ENCODE results near the gene JAK3.

The JAK3 gene

DNA sequence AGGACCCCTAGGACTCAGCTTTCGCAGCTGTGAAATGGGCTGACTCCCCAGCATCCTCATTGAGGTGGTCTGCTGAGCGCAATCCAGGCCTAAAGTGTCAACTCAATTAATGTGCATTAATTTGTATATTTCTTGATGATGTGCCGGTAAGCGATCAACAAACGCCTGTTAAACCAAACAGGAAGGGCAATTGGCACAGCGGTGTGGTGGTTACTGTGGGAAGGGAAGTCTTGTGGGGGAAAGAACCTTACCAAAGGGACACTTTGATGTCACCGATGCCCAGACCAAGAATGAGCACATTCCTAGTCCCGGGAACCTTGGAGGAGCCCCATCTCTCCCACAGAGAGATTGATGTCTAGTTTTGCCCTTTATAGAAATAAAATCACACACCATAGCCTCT lies 1.6 kb downstream of the JAK3 start:
- H4K20me1 ChIP-seq (ENCODE audit: insufficient read depth) = no peaks in the 10 kb centered on the region
- no peak overlapping the region for H3K4me2 ChIP-seq
- H3K27ac ChIP-seq = no peak overlapping the region
- H3K27me3 ChIP-seq (ENCODE audit: insufficient read depth, low read depth) = no peaks in the 10 kb centered on the region
- H3K4me3 ChIP-seq (IDR thresholded peaks at IDR 0.05; ENCODE audit: insufficient read depth, low read depth, low read length) = no peak overlapping the region
- TF ChIP-seq, protein P1, sequence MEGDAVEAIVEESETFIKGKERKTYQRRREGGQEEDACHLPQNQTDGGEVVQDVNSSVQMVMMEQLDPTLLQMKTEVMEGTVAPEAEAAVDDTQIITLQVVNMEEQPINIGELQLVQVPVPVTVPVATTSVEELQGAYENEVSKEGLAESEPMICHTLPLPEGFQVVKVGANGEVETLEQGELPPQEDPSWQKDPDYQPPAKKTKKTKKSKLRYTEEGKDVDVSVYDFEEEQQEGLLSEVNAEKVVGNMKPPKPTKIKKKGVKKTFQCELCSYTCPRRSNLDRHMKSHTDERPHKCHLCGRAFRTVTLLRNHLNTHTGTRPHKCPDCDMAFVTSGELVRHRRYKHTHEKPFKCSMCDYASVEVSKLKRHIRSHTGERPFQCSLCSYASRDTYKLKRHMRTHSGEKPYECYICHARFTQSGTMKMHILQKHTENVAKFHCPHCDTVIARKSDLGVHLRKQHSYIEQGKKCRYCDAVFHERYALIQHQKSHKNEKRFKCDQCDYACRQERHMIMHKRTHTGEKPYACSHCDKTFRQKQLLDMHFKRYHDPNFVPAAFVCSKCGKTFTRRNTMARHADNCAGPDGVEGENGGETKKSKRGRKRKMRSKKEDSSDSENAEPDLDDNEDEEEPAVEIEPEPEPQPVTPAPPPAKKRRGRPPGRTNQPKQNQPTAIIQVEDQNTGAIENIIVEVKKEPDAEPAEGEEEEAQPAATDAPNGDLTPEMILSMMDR (conservative IDR thresholded peaks at IDR 0.05; ENCODE audit: low read depth, low read length) = no peak
- no peak overlapping the region for H3K9ac ChIP-seq
- peaks cover 11% of the 10 kb centered on the region for H3K79me2 ChIP-seq (ENCODE audit: insufficient read depth, low read depth)
- peaks cover 25% of the 10 kb centered on the region for H3K4me1 ChIP-seq (ENCODE audit: low read depth, poor library complexity, severe bottlenecking)
- H2AFZ ChIP-seq (ENCODE audit: low read depth) = no peak overlapping the region
- no peaks in the 10 kb centered on the region for H3K36me3 ChIP-seq (ENCODE audit: insufficient read depth)

DNA sequence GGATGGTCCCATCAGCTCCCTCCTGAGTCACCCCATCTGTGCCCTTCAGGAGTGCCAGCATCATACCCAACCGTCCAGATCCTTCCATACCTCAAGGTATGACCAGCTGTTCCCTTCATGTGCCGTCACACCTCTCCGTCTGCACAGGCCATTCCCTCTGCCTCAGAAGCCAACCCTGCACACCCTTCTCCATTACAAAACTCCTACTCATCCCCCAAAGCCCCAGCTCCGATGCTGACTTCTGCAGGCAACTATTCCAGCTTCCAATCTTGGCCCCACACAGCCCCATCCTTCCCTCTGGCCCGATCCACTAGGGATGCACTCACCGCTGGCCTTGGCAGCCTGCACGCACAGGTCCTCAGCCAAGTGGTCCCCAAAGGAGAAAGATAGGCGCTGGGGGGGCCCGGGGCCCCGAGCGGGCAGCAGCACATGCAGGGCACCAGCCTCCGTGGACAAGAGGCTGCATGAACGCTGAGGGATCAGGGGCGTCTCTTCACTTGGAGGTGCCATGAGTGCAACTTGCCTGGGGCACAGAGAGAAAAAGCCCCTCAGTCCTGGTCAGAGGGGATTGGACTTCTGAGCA lies 3.8 kb downstream of the JAK3 start:
- Histone ChIP-seq H4K20me1 (ENCODE audit: insufficient read depth) (no peaks in the 10 kb centered on the region), H3K9ac (no peak overlapping the region)

DNA sequence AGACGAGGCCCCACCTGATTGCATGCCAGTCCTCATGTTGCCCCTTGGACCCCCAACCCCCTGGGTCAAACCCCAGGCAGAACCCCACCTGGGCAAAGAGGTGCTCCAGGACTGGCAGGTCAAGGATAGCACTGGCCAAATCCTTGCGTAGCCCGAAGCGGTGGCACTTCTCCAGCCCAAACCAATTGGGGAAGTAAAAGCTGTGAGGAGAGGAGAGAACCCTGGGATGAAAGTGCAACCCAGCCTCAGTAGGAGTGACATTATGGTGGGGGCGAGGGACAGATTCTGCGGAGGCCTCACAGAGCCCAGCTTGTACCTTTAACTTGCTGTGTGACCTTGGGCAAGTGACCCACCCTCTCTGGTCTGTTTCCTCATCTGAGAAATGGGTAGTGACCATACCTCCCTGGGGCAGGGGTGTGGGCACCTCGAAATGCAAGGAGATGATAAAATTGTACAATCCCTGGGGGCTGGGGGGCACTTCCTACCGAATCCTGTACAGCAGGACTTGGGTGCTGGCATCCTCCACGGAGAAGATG lies 4.4 kb downstream of the JAK3 start:
- Histone ChIP-seq H3K4me1 (ENCODE audit: low read depth, poor library complexity, severe bottlenecking) (peaks cover 16% of the 10 kb centered on the region), H4K20me1 (ENCODE audit: insufficient read depth) (no peaks in the 10 kb centered on the region), H2AFZ (ENCODE audit: low read depth) (no peak overlapping the region), H3K79me2 (ENCODE audit: insufficient read depth, low read depth) (peaks cover 11% of the 10 kb centered on the region), H3K27me3 (ENCODE audit: insufficient read depth, low read depth) (no peaks in the 10 kb centered on the region), H3K9ac (no peak overlapping the region), H3K4me2 (no peak overlapping the region), H3K4me3 (IDR thresholded peaks at IDR 0.05; ENCODE audit: insufficient read depth, low read depth, low read length) (no peak overlapping the region), H3K36me3 (ENCODE audit: insufficient read depth) (no peaks in the 10 kb centered on the region), H3K27ac (no peak overlapping the region)
- TF ChIP-seq, protein P1 (conservative IDR thresholded peaks at IDR 0.05; ENCODE audit: low read depth, low read length) = no peak

More for the DNA sequence above, 3.8 kb downstream of the JAK3 start:
- H2AFZ ChIP-seq (ENCODE audit: low read depth) = no peak overlapping the region
- TF ChIP-seq, protein P1 (conservative IDR thresholded peaks at IDR 0.05; ENCODE audit: low read depth, low read length) = no peak
- H3K4me1 ChIP-seq (ENCODE audit: low read depth, poor library complexity, severe bottlenecking) = peaks cover 21% of the 10 kb centered on the region
- no peaks in the 10 kb centered on the region for H3K36me3 ChIP-seq (ENCODE audit: insufficient read depth)
- H3K27ac ChIP-seq = no peak overlapping the region
- H3K27me3 ChIP-seq (ENCODE audit: insufficient read depth, low read depth) = no peaks in the 10 kb centered on the region
- H3K79me2 ChIP-seq (ENCODE audit: insufficient read depth, low read depth) = peaks cover 11% of the 10 kb centered on the region
- no peak overlapping the region for H3K4me2 ChIP-seq
- H3K4me3 ChIP-seq (IDR thresholded peaks at IDR 0.05; ENCODE audit: insufficient read depth, low read depth, low read length) = no peak overlapping the region

DNA sequence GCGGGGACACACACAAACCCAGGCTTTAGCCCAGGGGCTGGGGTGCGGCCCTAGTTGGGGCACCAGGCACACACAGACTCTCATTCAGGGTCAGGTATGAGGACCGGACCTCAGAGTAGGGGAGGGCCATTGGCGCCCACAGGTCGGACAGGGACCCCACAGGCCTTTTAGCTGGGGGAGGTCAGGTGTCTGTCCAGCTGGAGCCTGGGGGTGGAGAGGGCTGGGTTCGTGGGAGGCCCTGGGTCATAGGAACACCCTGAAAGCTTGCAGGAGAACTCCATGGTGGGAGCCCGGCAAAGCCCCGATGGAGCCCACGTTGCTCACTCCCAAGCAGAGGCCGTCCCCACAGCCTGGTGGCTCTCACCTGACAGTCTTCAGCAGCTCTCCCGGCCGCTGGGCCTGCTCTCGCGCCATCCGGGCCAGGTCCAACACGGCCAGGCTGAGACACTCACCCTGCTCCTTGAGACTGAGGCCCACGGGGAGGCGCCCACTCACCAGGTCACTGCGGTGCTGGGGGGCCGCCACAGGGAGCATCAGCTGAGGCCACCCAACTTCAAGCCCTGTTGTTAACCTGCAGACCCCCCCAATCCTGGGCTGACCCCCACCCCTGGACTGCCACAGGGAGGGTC lies 5.0 kb downstream of the JAK3 start:
- TF ChIP-seq, protein P1 (conservative IDR thresholded peaks at IDR 0.05; ENCODE audit: low read depth, low read length) = no peak
- H3K27me3 ChIP-seq (ENCODE audit: insufficient read depth, low read depth) = no peaks in the 10 kb centered on the region
- no peak overlapping the region for H3K4me2 ChIP-seq
- no peaks in the 10 kb centered on the region for H3K36me3 ChIP-seq (ENCODE audit: insufficient read depth)
- H2AFZ ChIP-seq (ENCODE audit: low read depth) = no peak overlapping the region
- no peak overlapping the region for H3K9ac ChIP-seq
- no peak overlapping the region for H3K4me3 ChIP-seq (IDR thresholded peaks at IDR 0.05; ENCODE audit: insufficient read depth, low read depth, low read length)
- H3K79me2 ChIP-seq (ENCODE audit: insufficient read depth, low read depth) = peaks cover 11% of the 10 kb centered on the region
- peaks cover 10% of the 10 kb centered on the region for H3K4me1 ChIP-seq (ENCODE audit: low read depth, poor library complexity, severe bottlenecking)
- no peak overlapping the region for H3K27ac ChIP-seq
- H4K20me1 ChIP-seq (ENCODE audit: insufficient read depth) = no peaks in the 10 kb centered on the region
